PC-3 (cell line): ENCODE results near the gene MAP2K5. TPM values are rescaled to one million over a fixed set of nuclear protein-coding genes. Genes with fewer than 3 reads are reported as not detected.
A peak's percentile ranks its signal among the peaks of the same experiment; 100 is the strongest.

ENCODE experiments used
- ATAC-seq: fragments of 200-7000 bp; cut with Tn5 transposase; 2 replicates; pipeline ENCODE4 v1.9.1; 2020; ENCODE audit warnings: mild to moderate bottlenecking, moderate library complexity
- BruUV-seq: library from RNA; stranded (reverse); fragments of 400-500 nt; replicated peaks from 2 replicates; lab custom pipeline; 2021; lab: Mats Ljungman, UMichigan
- CTCF ChIA-PET: fragments of 300-600 bp; sonication (Branson Sonifier 250); formaldehyde crosslinking; loops from one replicate; lab custom pipeline; 2022; ENCODE audit warnings: antibody characterized with exemption; lab: Charles Lee
- POLR2A ChIA-PET: fragments of 300-600 bp; sonication (Branson Sonifier 250); formaldehyde crosslinking; loops from one replicate; lab custom pipeline; 2022; ENCODE audit warnings: antibody characterized with exemption; ENCODE audit not compliant: unreplicated experiment; lab: Charles Lee
- DNase-seq: peaks from one replicate; pipeline ENCODE4 v3.0.0-alpha.2; 2015
- H2AFZ ChIP-seq: fragments of 300-600 bp; sonication (generic); 2 replicates; pipeline ENCODE4 v1.6.0; 2016; ENCODE audit warnings: antibody characterized with exemption, low read length
- H3F3A ChIP-seq: fragments of 300-600 bp; sonication (generic); one replicate; pipeline ENCODE4 v1.6.0; 2017; ENCODE audit warnings: antibody characterized with exemption, low read length, control low read depth, mild to moderate bottlenecking; ENCODE audit not compliant: unreplicated experiment
- H3K27ac ChIP-seq: fragments of 300-600 bp; sonication (generic); 2 replicates; pipeline ENCODE4 v1.5.1; 2016; ENCODE audit warnings: mild to moderate bottlenecking, low read length
- H3K27me3 ChIP-seq: fragments of 300-600 bp; sonication (generic); 2 replicates; pipeline ENCODE4 v1.6.1; 2016; ENCODE audit warnings: low read length, mixed read lengths
- H3K36me3 ChIP-seq: fragments of 300-600 bp; sonication (generic); 2 replicates; pipeline ENCODE4 v1.6.1; 2016; ENCODE audit warnings: low read depth, mixed run types, low read length, mixed read lengths
- H3K4me1 ChIP-seq: fragments of 300-600 bp; sonication (generic); 2 replicates; pipeline ENCODE4 v1.5.1; 2016; ENCODE audit warnings: low read length; ENCODE audit not compliant: insufficient read depth
- H3K4me2 ChIP-seq: fragments of 300-600 bp; sonication (generic); 2 replicates; pipeline ENCODE4 v1.6.0; 2016; ENCODE audit warnings: low read length
- H3K4me3 ChIP-seq: fragments of 300-600 bp; sonication (generic); 2 replicates; pipeline ENCODE4 v1.5.1; 2016; ENCODE audit warnings: mild to moderate bottlenecking, low read length, mixed read lengths
- H3K79me2 ChIP-seq: fragments of 300-600 bp; sonication (generic); 2 replicates; pipeline ENCODE4 v1.6.1; 2017; ENCODE audit warnings: low read length, mixed read lengths
- H3K9ac ChIP-seq: fragments of 300-600 bp; sonication (generic); 2 replicates; pipeline ENCODE4 v1.6.0; 2016; ENCODE audit warnings: mild to moderate bottlenecking, low read length
- H3K9me2 ChIP-seq: fragments of 300-600 bp; sonication (generic); replicated peaks from 2 replicates; pipeline ENCODE4 v1.6.1; 2016; ENCODE audit warnings: mixed run types, low read length, mixed read lengths
- H3K9me3 ChIP-seq: fragments of 300-600 bp; sonication (generic); 2 replicates; pipeline ENCODE4 v1.6.1; 2016; ENCODE audit warnings: low read length, mixed read lengths
- H4K20me1 ChIP-seq: fragments of 300-600 bp; sonication (generic); 2 replicates; pipeline ENCODE4 v1.6.1; 2016; ENCODE audit warnings: low read length, mixed read lengths
- CTCF ChIP-seq: fragments of 300-600 bp; sonication (generic); conservative IDR thresholded peaks from 2 replicates; pipeline ENCODE4 v1.5.1; 2017; ENCODE audit warnings: antibody characterized with exemption, low read depth, mild to moderate bottlenecking, low read length
- EZH2 ChIP-seq: fragments of 300-600 bp; sonication (generic); IDR thresholded peaks from one replicate; pipeline ENCODE4 v1.6.1; 2017; ENCODE audit warnings: antibody characterized with exemption, mild to moderate bottlenecking, low read length; ENCODE audit not compliant: unreplicated experiment
- EZH2phosphoT487 ChIP-seq: fragments of 300-600 bp; sonication (generic); IDR thresholded peaks from 2 replicates; pipeline ENCODE4 v1.6.1; 2018; ENCODE audit warnings: mild to moderate bottlenecking, antibody characterized with exemption, low read length, borderline replicate concordance
- intact Hi-C: fragments of 100-400 bp; cut with micrococcal nuclease; formaldehyde crosslinking; loops from 2 replicates; pipeline ENCODE4 v1.9.0; 2023
- total RNA-seq: library from RNA; depleted of rRNA; stranded (reverse); fragments of >200 nt; gene quantifications from 2 replicates; pipeline ENCODE4 v1.2.3, GENCODE V29; 2014

The MAP2K5 gene
- total RNA-seq, 1 experiment from 2014 or later: 5.5 TPM

GRCh38 chr15:67520321-67521028, 22.0 kb upstream of the MAP2K5 start:
- intact Hi-C loops: no loop called here
- Histone ChIP-seq H3K79me2 (peaks cover 43% of the 10 kb centered on the region), H3K9me2 (no peaks in the 10 kb centered on the region), H3K27me3 (no peaks in the 10 kb centered on the region), H3F3A (no peaks in the 10 kb centered on the region), H3K36me3 (no peaks in the 10 kb centered on the region), H3K9ac (peak overlapping the region; percentile 67), H3K4me3 (peak overlapping the region; percentile 92), H3K4me1 (peaks cover 22% of the 10 kb centered on the region), H3K27ac (peak overlapping the region; percentile 50), H3K4me2 (peak overlapping the region; percentile 97), H3K9me3 (no peaks in the 10 kb centered on the region), H4K20me1 (peaks cover 22% of the 10 kb centered on the region), H2AFZ (peak overlapping the region; percentile 99)
- CTCF ChIA-PET: interaction anchor here (0.6 kb wide), 1 partner anchor 49 kb away, joined by 3 read pairs; no protein-coding TSS in a partner anchor
- DNase-seq (no peak), ATAC-seq (peak; percentile 12)
- TF ChIP-seq EZH2: no peak
- TF ChIP-seq CTCF: no peak
- TF ChIP-seq EZH2phosphoT487: no peak
- BruUV-seq: TSS peak; percentile 93
- POLR2A ChIA-PET: interaction anchor here (0.5 to 0.7 kb wide), 3 partner anchors 11 to 321 kb away, joined by 3 read pairs; no protein-coding TSS in a partner anchor

GRCh38 chr15:67521029-67521782, 21.3 kb upstream of the MAP2K5 start, which contains the start of gene C15orf61:
Gene C15orf61 (plus strand): TSS chr15:67521131. CDS start chr15:67521249, 118 bp downstream.
- H3F3A ChIP-seq: no peaks in the 10 kb centered on the region
- no TSS peak for BruUV-seq
- H3K27me3 ChIP-seq: no peaks in the 10 kb centered on the region
- CTCF ChIA-PET: interaction anchor here (0.6 to 0.7 kb wide), 2 partner anchors 48 to 311 kb away, joined by 3 to 5 read pairs; no protein-coding TSS in a partner anchor
- peaks cover 50% of the 10 kb centered on the region for H3K79me2 ChIP-seq
- TF ChIP-seq CTCF (no peak), EZH2phosphoT487 (no peak), EZH2 (no peak)
- ATAC-seq (peak; percentile 80), DNase-seq (peak; percentile 91)
- no peaks in the 10 kb centered on the region for H3K36me3 ChIP-seq
- H4K20me1 ChIP-seq: peaks cover 22% of the 10 kb centered on the region
- no peaks in the 10 kb centered on the region for H3K9me2 ChIP-seq
- H3K4me3 ChIP-seq: peak within 1 kb of the TSS; percentile 92
- peak within 1 kb of the TSS; percentile 81 for H3K27ac ChIP-seq
- H3K4me1 ChIP-seq: peaks cover 22% of the 10 kb centered on the region
- H3K9me3 ChIP-seq: no peaks in the 10 kb centered on the region
- intact Hi-C loops: no loop called here
- POLR2A ChIA-PET: interaction anchor here (0.5 to 0.7 kb wide), 3 partner anchors 10 to 320 kb away, joined by 3 to 4 read pairs (median 3); no protein-coding TSS in a partner anchor
- peak within 1 kb of the TSS; percentile 99 for H2AFZ ChIP-seq
- H3K9ac ChIP-seq: peak within 1 kb of the TSS; percentile 94
- H3K4me2 ChIP-seq: peak within 1 kb of the TSS; percentile 97
